Activated T-helper 1 cell treated with Interleukin-2 at 50 U/mL for 16 hours (primary cell): ENCODE data around the gene ANAPC16.
"Not testable (repeated sequence)": the region's sequence is repeated elsewhere in the genome, so short reads cannot be mapped to it uniquely, and the experiment has no call there.

Experiments used
- DNase-seq: peaks from one replicate; pipeline ENCODE4 v3.0.0-alpha.2; 2020; ENCODE audit warnings: low read depth

The ANAPC16 gene

DNA sequence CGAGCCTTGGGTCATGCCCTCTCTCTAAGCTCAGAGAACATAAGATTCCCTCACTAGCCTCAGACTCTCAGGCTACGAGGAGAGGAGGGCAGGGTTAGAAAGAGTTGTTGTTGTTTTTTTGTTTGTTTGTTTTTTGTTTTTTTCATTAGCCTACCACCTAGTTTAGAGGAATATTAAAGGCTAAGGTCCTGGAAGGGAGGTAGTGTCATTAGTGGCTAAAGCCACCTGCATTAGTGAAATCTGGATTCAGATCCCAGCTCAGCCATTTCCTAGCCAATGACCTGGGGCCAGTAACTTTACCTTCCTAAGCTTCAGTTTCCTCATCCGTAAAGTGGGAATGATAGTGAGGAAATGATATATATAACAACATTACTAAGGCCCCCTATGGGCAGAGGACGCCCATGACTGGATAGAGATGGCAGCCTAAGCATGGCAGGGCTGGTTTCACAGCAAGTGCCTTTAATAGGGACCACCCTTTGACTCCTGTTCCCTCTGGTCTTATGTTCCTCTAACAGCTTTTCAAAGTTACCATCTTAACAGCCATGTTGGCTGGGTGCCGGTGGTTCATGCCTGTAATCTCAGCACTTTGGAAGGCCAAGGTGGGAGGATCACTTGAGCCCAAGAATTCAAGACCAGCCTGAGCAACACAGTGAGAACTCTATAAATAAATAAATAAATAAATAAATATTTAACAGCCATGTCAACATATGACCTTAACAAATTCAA, 63.0 kb downstream of the ANAPC16 start:
- no peak for DNase-seq

DNA sequence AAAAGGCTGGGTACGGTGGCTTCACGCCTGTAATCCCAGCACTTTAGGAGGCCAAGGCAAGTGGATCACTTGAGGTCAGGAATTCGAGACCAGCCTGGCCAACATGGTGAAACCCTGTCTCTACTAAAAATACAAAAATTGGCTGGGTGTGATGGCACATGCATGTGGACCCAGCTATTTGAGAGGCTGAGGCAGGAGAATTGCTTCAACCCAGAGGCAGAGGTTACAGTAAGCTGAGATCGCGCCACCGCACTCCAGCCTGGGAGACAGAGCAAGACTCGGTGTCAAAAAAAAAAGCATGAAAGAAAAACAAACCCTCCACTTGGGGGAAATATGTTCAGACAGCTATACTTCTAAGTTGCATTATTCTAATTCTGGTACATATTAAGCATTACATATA, 63.8 kb downstream of the ANAPC16 start:
- not testable (repeated sequence) for DNase-seq

DNA sequence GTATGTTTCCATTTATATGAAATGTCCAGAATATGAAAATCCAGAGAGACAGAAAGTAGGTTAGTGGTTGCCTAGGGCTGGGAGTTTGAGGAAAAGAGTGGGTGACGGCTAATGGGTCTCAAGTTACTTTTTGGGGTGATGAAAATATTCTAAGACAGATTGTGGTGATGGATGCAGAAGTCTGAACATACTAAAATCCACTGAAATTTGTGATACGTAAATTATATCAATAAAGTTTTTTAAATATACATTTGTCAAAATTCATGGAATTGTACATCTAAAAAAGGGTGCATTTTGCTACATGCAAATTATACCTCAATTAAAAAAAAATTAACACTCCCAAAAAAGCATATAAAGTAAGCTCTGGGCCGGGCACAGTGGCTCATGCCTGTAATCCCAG, 67.3 kb downstream of the ANAPC16 start:
- no peak for DNase-seq
